Spleen (tissue), 11 donors: ENCODE measurements around the gene UBR2. TPM values are rescaled to one million over a fixed set of nuclear protein-coding genes. Genes with fewer than 3 reads are reported as not detected.
"Not testable (repeated sequence)": the region's sequence is repeated elsewhere in the genome, so short reads cannot be mapped to it uniquely, and the experiment has no call there.

Experiments
- DNase-seq: peaks from one replicate; pipeline ENCODE4 v3.0.0-alpha.2; 2020
- H3K27ac ChIP-seq, 8 donors: fragments of 200-600 bp; sonication (generic) in 7 of 8; 1 replicate in 4 of 8; 2 replicates in 4 of 8; pipeline versions ENCODE4 v1.5.0 to v1.8.0; 2016 to 2021; ENCODE audit warnings: inconsistent platforms in 4 of 8, mild to moderate bottlenecking in 4 of 8, moderate library complexity in 1 of 8
- H3K27me3 ChIP-seq, 7 donors: fragments of 200-600 bp; sonication (generic) in 6 of 7; replicated peaks in 1 of 7; 1 replicate in 4 of 7; 2 replicates in 3 of 7; pipeline versions ENCODE4 v1.5.0 to v1.8.0; 2016 to 2021; ENCODE audit warnings: inconsistent platforms in 3 of 7, mild to moderate bottlenecking in 1 of 7
- H3K36me3 ChIP-seq, 6 donors: fragments of 200-600 bp; sonication (generic) in 5 of 6; 1 replicate in 4 of 6; 2 replicates in 2 of 6; pipeline versions ENCODE4 v1.5.0 to v1.8.0; 2016 to 2021; ENCODE audit warnings: inconsistent platforms in 2 of 6
- H3K4me1 ChIP-seq, 6 donors: fragments of 200-600 bp; sonication (generic) in 5 of 6; 1 replicate in 3 of 6; 2 replicates in 3 of 6; pipeline versions ENCODE4 v1.5.0 to v1.8.0; 2016 to 2021; ENCODE audit warnings: inconsistent platforms in 3 of 6
- H3K4me3 ChIP-seq, 8 donors: fragments of 200-600 bp; sonication (generic) in 7 of 8; 1 replicate in 4 of 8; 2 replicates in 4 of 8; pipeline versions ENCODE4 v1.5.0 to v1.8.0; 2016 to 2021; ENCODE audit warnings: inconsistent platforms in 4 of 8, mild to moderate bottlenecking in 4 of 8, moderate library complexity in 2 of 8
- H3K9me3 ChIP-seq, 8 donors: fragments of 200-600 bp; sonication (generic) in 7 of 8; 1 replicate in 4 of 8; 2 replicates in 4 of 8; pipeline versions ENCODE4 v1.5.0 to v1.8.0; 2016 to 2021; ENCODE audit warnings: inconsistent platforms in 4 of 8
- CTCF ChIP-seq, 11 experiments: fragments of 200-600 bp in 7 of 11; fragments of 450-650 bp in 4 of 11; sonication (generic) in 4 of 11; IDR thresholded peaks in 8 of 11; conservative IDR thresholded peaks in 3 of 11; 1 replicate in 7 of 11; 2 replicates in 4 of 11; pipeline versions ENCODE4 v1.4.0 to v1.8.0; 2016 to 2021; ENCODE audit warnings: antibody characterized with exemption in 11 of 11, inconsistent platforms in 4 of 11, mild to moderate bottlenecking in 1 of 11
- POLR2A ChIP-seq, 3 donors: fragments of 450-650 bp; IDR thresholded peaks; one replicate each; pipeline ENCODE4 v1.5.1; 2017; ENCODE audit warnings: antibody characterized with exemption in 3 of 3, mild to moderate bottlenecking in 1 of 3
- POLR2AphosphoS5 ChIP-seq, 3 donors: sonication (generic); formaldehyde crosslinking; IDR thresholded peaks; one replicate each; pipeline ENCODE4 v1.5.1; 2017; ENCODE audit warnings: antibody characterized with exemption in 3 of 3
- WGBS, 5 donors: extraction: QIAGEN DNeasy Blood & Tissue Kit in 3 of 5; methylation state at CpG; one replicate each; pipeline versions ENCODE4 v1.1.5 to v1.1.7; 2013 to 2018; 5-methylcytosine and 5-hydroxymethylcytosine counted together
- intact Hi-C: fragments of 100-400 bp; cut with DNase I; formaldehyde crosslinking; loops from one replicate; pipeline ENCODE4 v1.15.0; 2023; ENCODE audit warnings: low total_unique reads
- polyA plus RNA-seq, 3 donors: library from polyadenylated mRNA; stranded (reverse); fragments of 200-250 nt; gene quantifications; one replicate each; pipeline ENCODE4 v1.2.1, GENCODE V29; 2013
- total RNA-seq, 7 donors: library from RNA; depleted of rRNA in 3 of 7; stranded (reverse); fragments of >200 nt in 3 of 7; fragmentation: NEBNext Ultra II Directional in 4 of 7; extraction: Animal tissue kit (Norgen Biotek cat#: 25700) in 4 of 7; gene quantifications; one replicate each; pipeline versions ENCODE4 v1.1.0 to v1.2.1, GENCODE V29; 2016 to 2021
- donor health status: healthy with polysubstance abuse.
- donor health status: DM: no; HTN: no; CAD: no; lungs with moderate emphysema.
- donor health status: DM: no; HTN: no; CAD: no.
- donor health status: Bipolar disorder and iron deficiency.
- donor health status: healthy.
- donor health status: DM: no; HTN: no; CAD: no.
- donor health status: DM: yes; HTN: yes; CAD: no.

Gene UBR2
- total and polyA plus RNA-seq, 10 donors = 7.4 to 51.8 (median 43.7) TPM

GRCh38 chr6:42696526-42697267 is 132.9 kb downstream of the UBR2 start:
- no peak for DNase-seq
- Histone ChIP-seq H3K4me3 (no peak overlapping the region), H3K27ac (peak overlapping the region in 2 of 8 donors; percentile 9 to 24), H3K4me1 (peaks cover 0 to 16% (median 3%) of the 10 kb centered on the region in 6 donors), H3K9me3 (no peaks in the 10 kb centered on the region), H3K27me3 (no peaks in the 10 kb centered on the region), H3K36me3 (peaks cover 0 to 37% (median 20%) of the 10 kb centered on the region in 6 donors)
- intact Hi-C loops = no loop called here
- TF ChIP-seq POLR2AphosphoS5 (IDR thresholded peaks at IDR 0.05) = no peak
- no peak for TF ChIP-seq CTCF (IDR thresholded peaks at IDR 0.05 in 8 of 11, conservative IDR thresholded peaks at IDR 0.05 in 3 of 11)
- TF ChIP-seq POLR2A (IDR thresholded peaks at IDR 0.05) = no peak
- 78 to 90% (median 81%) methylated on average over 7 of the region's 7 CpGs for WGBS, 5 donors

GRCh38 chr6:42697268-42697655 is 133.4 kb downstream of the UBR2 start:
- intact Hi-C loops = no loop called here
- Histone ChIP-seq H3K27me3 (no peaks in the 10 kb centered on the region), H3K4me3 (no peak overlapping the region), H3K36me3 (peaks cover 0 to 32% (median 14%) of the 10 kb centered on the region in 6 donors), H3K27ac (peak overlapping the region in 1 of 8 donors; percentile 9), H3K4me1 (peaks cover 0 to 16% (median 3%) of the 10 kb centered on the region in 6 donors), H3K9me3 (no peaks in the 10 kb centered on the region)
- DNase-seq = no peak
- WGBS, 5 donors = 90 to 98% (median 93%) methylated on average over 4 to 5 of the region's 5 CpGs
- TF ChIP-seq POLR2A (IDR thresholded peaks at IDR 0.05) = no peak
- peak; percentile 17 to 35 (median 18) for TF ChIP-seq POLR2AphosphoS5 (IDR thresholded peaks at IDR 0.05)

- H3K36me3 ChIP-seq = peaks cover 0 to 22% (median 5%) of the 10 kb centered on the region in 6 donors
- no peaks in the 10 kb centered on the region for H3K27me3 ChIP-seq
- H3K4me1 ChIP-seq = peaks cover 0 to 11% (median 3%) of the 10 kb centered on the region in 6 donors
- no peaks in the 10 kb centered on the region for H3K9me3 ChIP-seq
- no peak overlapping the region for H3K27ac ChIP-seq
- no peak for DNase-seq
- 84 to 90% (median 87%) methylated on average over 13 of the region's 13 CpGs for WGBS, 5 donors
- intact Hi-C loops = no loop called here
- no peak overlapping the region for H3K4me3 ChIP-seq
- TF ChIP-seq CTCF (IDR thresholded peaks at IDR 0.05 in 8 of 11, conservative IDR thresholded peaks at IDR 0.05 in 3 of 11) = no peak
- no peak for TF ChIP-seq POLR2A (IDR thresholded peaks at IDR 0.05)
- peak in 2 of 3 donors; percentile 15 to 63 for TF ChIP-seq POLR2AphosphoS5 (IDR thresholded peaks at IDR 0.05)
Observed at GRCh38 chr6:42698217-42698616, 134.4 kb downstream of the UBR2 start.

GRCh38 chr6:42702200-42702599 is 138.4 kb downstream of the UBR2 start:
- TF ChIP-seq POLR2A (IDR thresholded peaks at IDR 0.05) = no peak
- TF ChIP-seq CTCF (IDR thresholded peaks at IDR 0.05 in 8 of 11, conservative IDR thresholded peaks at IDR 0.05 in 3 of 11) = no peak
- TF ChIP-seq POLR2AphosphoS5 (IDR thresholded peaks at IDR 0.05) = no peak
- DNase-seq = no peak
- 63 to 97% (median 83%) methylated on average over 2 of the region's 2 CpGs for WGBS, 5 donors
- H3K4me1 ChIP-seq = no peaks in the 10 kb centered on the region
- intact Hi-C loops = no loop called here
- no peaks in the 10 kb centered on the region for H3K36me3 ChIP-seq
- H3K27me3 ChIP-seq = no peaks in the 10 kb centered on the region
- no peak overlapping the region for H3K27ac ChIP-seq
- H3K9me3 ChIP-seq = no peaks in the 10 kb centered on the region
- H3K4me3 ChIP-seq = no peak overlapping the region

- intact Hi-C loops, DNase-seq, H3K4me3 ChIP-seq, H3K27ac ChIP-seq, H3K9me3 ChIP-seq, H3K36me3 ChIP-seq, H3K4me1 ChIP-seq, H3K27me3 ChIP-seq: not testable (repeated sequence)
- 93 to 96% (median 95%) methylated on average over 3 of the region's 3 CpGs for WGBS, 5 donors
Observed at GRCh38 chr6:42702786-42703185, 139.0 kb downstream of the UBR2 start.
